Thymus (tissue), 11 donors: Measurements from ENCODE around the gene KRTAP3-2. TPM values are rescaled to one million over a fixed set of nuclear protein-coding genes. Genes with fewer than 3 reads are reported as not detected.

Source experiments
- DNase-seq, 9 donors: peaks; one replicate each; pipeline ENCODE4 v3.0.0-alpha.2; 2013; ENCODE audit warnings: low spot score in 9 of 9, low read depth in 6 of 9, missing footprints in 1 of 9
- H3K27ac ChIP-seq, 2 donors: one replicate each; pipeline ENCODE4 v1.5.1; 2013; ENCODE audit warnings: control low read depth in 1 of 2, low read depth in 1 of 2, low read length in 1 of 2, mild to moderate bottlenecking in 1 of 2, moderate library complexity in 1 of 2
- H3K27me3 ChIP-seq, 2 donors: one replicate each; pipeline ENCODE4 v1.5.1; 2013; ENCODE audit warnings: low read length in 1 of 2; ENCODE audit not compliant: control insufficient read depth in 2 of 2, insufficient read depth in 1 of 2
- H3K36me3 ChIP-seq, 2 donors: one replicate each; pipeline ENCODE4 v1.5.1; 2013; ENCODE audit warnings: low read length in 1 of 2, mild to moderate bottlenecking in 1 of 2, moderate library complexity in 1 of 2; ENCODE audit not compliant: control insufficient read depth in 2 of 2, insufficient read depth in 2 of 2
- H3K4me1 ChIP-seq, 2 donors: one replicate each; pipeline ENCODE4 v1.5.1; 2013; ENCODE audit warnings: low read length in 2 of 2; ENCODE audit not compliant: control insufficient read depth in 2 of 2, insufficient read depth in 2 of 2
- H3K4me3 ChIP-seq, 2 donors: one replicate each; pipeline ENCODE4 v1.5.1; 2013; ENCODE audit warnings: low read length in 2 of 2, control low read depth in 1 of 2, mild to moderate bottlenecking in 1 of 2
- H3K9me3 ChIP-seq, 2 donors: one replicate each; pipeline ENCODE4 v1.5.1; 2013; ENCODE audit warnings: low read length in 1 of 2, mild to moderate bottlenecking in 1 of 2; ENCODE audit not compliant: control insufficient read depth in 2 of 2, insufficient read depth in 1 of 2
- WGBS: extraction: QIAGEN DNeasy Blood & Tissue Kit; methylation state at CpG from one replicate; pipeline ENCODE4 v1.1.7; 2013; 5-methylcytosine and 5-hydroxymethylcytosine counted together
- polyA plus RNA-seq: library from polyadenylated mRNA; stranded (reverse); fragments of 200-250 nt; gene quantifications from one replicate; pipeline ENCODE4 v1.2.3, GENCODE V29; 2013
- total RNA-seq: library from RNA; stranded (reverse); fragments of 120-200 nt; gene quantifications from one replicate; pipeline ENCODE4 v1.2.4, GENCODE V29; 2013
- donor health status: healthy.

Gene KRTAP3-2
- total and polyA plus RNA-seq, 2 donors = 0.09 TPM; not detected in 1

DNA sequence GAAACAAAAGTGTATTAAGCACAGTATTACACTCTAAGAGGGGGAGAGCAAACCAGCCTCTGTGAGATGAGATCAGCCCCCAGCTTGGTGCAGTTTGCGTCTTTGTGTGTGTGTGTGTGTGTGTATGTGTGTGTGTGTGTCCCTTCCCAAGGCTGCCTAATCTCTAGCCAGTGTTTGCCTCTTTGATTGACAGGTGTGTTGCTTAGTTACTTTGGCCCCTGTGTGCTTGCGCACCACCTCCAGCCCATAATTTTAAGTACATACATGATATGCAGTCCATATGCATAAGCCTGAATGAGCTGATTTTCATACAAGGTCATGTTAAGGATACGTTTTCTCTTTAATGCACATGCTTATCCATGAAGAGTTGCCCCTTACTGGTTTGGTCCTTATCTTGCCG lies 2.1 kb upstream of the KRTAP3-2 start:
- no peak for DNase-seq
- no peaks in the 10 kb centered on the region for H3K36me3 ChIP-seq
- WGBS = 86% methylated on average over 4 of the region's 4 CpGs
- no peak overlapping the region for H3K27ac ChIP-seq
- H3K4me3 ChIP-seq = no peak overlapping the region
- peaks cover 0 to 5% of the 10 kb centered on the region in 2 donors for H3K27me3 ChIP-seq
- H3K9me3 ChIP-seq = no peaks in the 10 kb centered on the region
- H3K4me1 ChIP-seq = no peaks in the 10 kb centered on the region

DNA sequence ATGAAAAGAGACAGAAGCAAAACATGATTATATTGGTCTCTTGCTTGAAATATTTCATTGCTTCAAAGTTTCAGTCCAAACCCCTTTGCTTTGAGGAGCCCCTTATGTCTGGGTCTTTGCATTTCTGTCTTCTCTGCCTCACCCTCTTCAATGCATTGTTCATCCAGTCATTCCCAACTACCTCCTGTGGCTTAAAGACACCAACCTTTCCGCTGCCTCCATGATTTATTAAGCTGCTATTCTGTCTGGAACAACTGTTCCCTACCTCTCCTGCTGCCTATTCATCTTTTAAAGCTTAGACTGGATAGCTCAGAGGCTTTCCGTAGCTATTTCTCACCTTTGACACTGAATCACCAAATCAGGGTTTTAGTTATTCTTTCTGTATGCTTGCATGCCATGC lies 2.3 kb downstream of the KRTAP3-2 start:
- no peaks in the 10 kb centered on the region for H3K4me1 ChIP-seq
- DNase-seq = no peak
- H3K4me3 ChIP-seq = no peak overlapping the region
- H3K36me3 ChIP-seq = no peaks in the 10 kb centered on the region
- peaks cover 0 to 2% of the 10 kb centered on the region in 2 donors for H3K27me3 ChIP-seq
- H3K9me3 ChIP-seq = no peaks in the 10 kb centered on the region
- H3K27ac ChIP-seq = no peak overlapping the region
- 91% methylated on average over 2 of the region's 2 CpGs for WGBS

DNA sequence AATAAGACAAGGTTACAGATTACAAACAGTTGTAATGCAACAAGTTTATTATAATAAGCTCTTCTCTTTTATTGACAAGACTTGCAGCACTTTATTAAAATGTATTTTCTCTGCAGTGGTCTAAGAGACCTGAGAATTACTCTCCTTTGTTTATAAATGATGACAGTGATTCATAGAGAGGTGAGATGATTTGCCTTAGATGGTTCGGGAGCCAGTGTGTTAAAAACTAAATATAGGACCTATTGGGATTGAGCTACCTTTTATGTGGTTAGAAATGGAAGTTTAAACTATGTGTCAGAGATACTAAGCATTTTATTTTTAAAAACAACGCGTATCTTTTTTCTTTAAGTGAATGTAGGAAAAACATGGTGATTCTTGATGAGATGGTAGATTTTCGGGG lies 2.9 kb downstream of the KRTAP3-2 start:
- Histone ChIP-seq H3K27me3 (peaks cover 0 to 2% of the 10 kb centered on the region in 2 donors), H3K4me3 (no peak overlapping the region), H3K4me1 (no peaks in the 10 kb centered on the region), H3K27ac (no peak overlapping the region), H3K36me3 (no peaks in the 10 kb centered on the region), H3K9me3 (no peaks in the 10 kb centered on the region)
- no peak for DNase-seq
- 83% methylated on average over 4 of the region's 4 CpGs for WGBS

DNA sequence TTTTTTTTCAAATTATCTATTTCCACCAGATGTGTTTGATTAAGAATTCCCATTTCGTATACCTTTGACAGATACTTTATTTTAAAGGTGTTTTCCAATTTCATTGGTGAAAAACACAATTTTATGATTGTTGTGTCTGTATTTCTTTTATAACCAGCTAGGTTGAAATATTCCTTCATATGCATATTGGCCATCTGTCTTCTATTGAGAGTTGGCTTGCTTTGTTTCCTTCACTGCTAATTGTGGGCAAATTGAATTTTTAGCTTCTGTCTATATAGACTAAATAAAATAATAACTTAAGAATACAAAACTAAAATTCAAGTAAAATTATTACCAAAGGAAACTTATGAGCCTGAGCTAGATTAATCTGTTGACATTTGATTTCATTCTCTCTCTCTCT lies 4.6 kb downstream of the KRTAP3-2 start:
- Histone ChIP-seq H3K27me3 (peaks cover 0 to 2% of the 10 kb centered on the region in 2 donors), H3K4me3 (no peak overlapping the region), H3K27ac (no peak overlapping the region), H3K4me1 (no peaks in the 10 kb centered on the region), H3K9me3 (no peaks in the 10 kb centered on the region), H3K36me3 (no peaks in the 10 kb centered on the region)
- DNase-seq = no peak
- 71% methylated on average over 1 of the region's 1 CpG for WGBS

DNA sequence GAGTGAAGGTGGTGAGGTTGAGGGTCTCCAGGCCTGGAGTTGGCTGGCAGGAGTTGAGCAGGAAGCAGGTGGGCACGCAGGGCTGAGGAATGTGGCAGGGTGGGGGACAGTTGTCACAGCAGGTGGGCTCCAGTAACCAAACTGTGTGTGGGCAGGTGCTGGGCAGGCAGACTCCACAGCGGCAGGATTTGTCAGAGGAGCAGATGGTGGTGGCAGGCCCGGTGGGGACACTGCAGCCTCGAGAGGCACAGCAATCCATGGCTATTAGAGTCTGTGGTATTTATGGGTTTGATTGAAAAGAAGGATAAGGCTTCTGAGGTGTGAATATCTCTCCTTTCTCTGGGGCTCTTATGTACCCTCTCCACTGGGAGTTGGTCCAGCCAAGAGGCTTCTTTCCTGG lies 5.9 kb downstream of the KRTAP3-2 start, which contains the start of gene KRTAP3-3:
TSS of gene KRTAP3-3 (minus strand) at position 326 of the 400 bp plus-strand sequence. CDS start at position 259, 67 bp downstream.
- Histone ChIP-seq H3K27ac (no peak within 1 kb of the TSS), H3K4me1 (no peaks in the 10 kb centered on the region)
- 37% methylated on average over 4 of the region's 4 CpGs for WGBS

DNA sequence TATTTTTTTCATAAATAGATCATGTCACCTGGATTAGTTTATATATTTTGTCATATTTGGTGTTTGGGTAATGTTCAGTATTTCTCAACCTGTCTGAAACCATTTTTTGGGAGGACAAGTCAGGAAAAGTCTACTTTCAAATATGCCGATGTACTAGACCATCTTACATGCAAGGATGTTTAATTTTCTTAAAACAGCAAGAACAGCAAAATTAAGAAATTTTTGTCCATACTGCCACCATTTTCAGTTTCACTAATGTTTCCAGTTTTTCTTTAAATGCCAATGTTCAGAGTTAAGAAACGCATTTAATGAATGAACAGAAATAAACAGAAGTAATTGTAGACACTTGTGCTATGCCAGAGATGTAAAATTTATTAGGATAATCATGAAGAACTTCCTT lies 6.6 kb downstream of the KRTAP3-2 start:
- Histone ChIP-seq H3K9me3 (no peaks in the 10 kb centered on the region), H3K4me1 (no peaks in the 10 kb centered on the region), H3K4me3 (no peak overlapping the region), H3K36me3 (no peaks in the 10 kb centered on the region), H3K27ac (no peak overlapping the region), H3K27me3 (peaks cover 0 to 2% of the 10 kb centered on the region in 2 donors)
- DNase-seq = no peak
- 98% methylated on average over 2 of the region's 2 CpGs for WGBS

More for the DNA sequence above, 5.9 kb downstream of the KRTAP3-2 start, which contains the start of gene KRTAP3-3:
- Histone ChIP-seq H3K27me3 (peaks cover 0 to 2% of the 10 kb centered on the region in 2 donors), H3K4me3 (no peak within 1 kb of the TSS), H3K9me3 (no peaks in the 10 kb centered on the region), H3K36me3 (no peaks in the 10 kb centered on the region)
- DNase-seq = no peak

DNA sequence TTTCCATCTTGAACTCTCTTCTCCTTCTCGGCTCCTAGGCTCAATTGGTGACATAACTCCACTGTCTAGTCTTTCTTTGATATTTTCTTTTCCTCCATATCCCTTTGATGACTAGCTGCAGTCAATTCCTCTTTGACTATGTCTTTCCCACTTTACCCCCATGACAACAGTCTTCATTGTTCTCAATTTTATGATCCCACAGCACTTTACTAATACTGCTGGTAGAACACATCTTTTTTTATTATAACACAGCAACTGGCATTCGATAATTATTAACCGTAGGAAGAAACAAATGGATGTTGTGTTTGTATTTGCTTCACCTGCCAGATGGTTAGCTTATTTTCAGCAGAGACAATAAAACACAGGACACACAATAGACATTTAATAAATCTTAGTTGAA lies 7.0 kb downstream of the KRTAP3-2 start:
- Histone ChIP-seq H3K27ac (no peak overlapping the region), H3K4me3 (no peak overlapping the region), H3K27me3 (peaks cover 0 to 2% of the 10 kb centered on the region in 2 donors), H3K9me3 (no peaks in the 10 kb centered on the region), H3K4me1 (no peaks in the 10 kb centered on the region), H3K36me3 (no peaks in the 10 kb centered on the region)
- no peak for DNase-seq
- 97% methylated on average over 3 of the region's 3 CpGs for whole genome bisulfite sequencing

DNA sequence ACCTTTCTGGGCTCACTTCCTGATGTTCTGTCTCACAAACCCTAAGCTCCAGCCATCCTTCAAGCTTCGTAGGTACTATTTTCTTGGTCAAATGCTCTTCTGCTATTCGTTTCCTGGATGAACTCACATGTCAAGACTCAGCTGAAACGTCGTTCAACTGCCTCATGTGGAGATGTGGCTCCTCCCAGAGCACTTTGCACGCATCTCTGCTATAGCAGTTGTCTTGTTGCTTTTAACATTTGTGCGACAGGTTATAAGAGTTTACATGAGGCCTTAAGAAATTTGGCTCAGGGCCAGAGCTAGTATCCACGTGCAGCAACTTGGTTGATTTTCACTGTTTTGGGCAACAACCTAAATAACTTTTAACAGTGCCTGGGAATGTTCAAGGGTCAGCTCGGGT lies 12.8 kb downstream of the KRTAP3-2 start:
- H3K4me3 ChIP-seq = no peak overlapping the region
- DNase-seq = no peak
- H3K36me3 ChIP-seq = no peaks in the 10 kb centered on the region
- H3K9me3 ChIP-seq = no peaks in the 10 kb centered on the region
- H3K27me3 ChIP-seq = no peaks in the 10 kb centered on the region
- no peak overlapping the region for H3K27ac ChIP-seq
- no peaks in the 10 kb centered on the region for H3K4me1 ChIP-seq
- 89% methylated on average over 8 of the region's 8 CpGs for WGBS

DNA sequence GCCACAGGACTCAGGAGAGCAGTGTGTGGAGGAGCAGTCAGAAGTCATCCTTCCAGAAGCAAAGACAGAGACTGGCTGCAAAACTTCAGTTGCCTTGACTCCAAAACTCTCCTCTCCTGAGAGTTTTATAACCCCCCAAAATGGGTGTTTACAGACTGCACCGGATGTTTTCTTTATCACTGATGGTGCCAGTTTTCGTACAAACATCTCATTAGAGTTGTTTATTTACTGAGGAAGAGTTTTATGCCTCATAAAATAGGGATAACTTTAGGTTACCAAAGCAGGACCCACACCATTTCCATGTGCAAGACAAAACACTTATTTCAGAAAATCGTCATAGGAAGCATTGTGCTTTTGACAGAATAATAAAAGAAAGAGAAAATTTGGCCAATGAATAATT lies 15.5 kb downstream of the KRTAP3-2 start, which contains the start of gene KRT40:
TSS of gene KRT40 (minus strand) at position 101 of the 400 bp plus-strand sequence. CDS start at position 48, 53 bp downstream.
- WGBS = 73% methylated on average over 3 of the region's 3 CpGs
- DNase-seq = no peak
- H3K27me3 ChIP-seq = no peaks in the 10 kb centered on the region
- H3K4me1 ChIP-seq = no peaks in the 10 kb centered on the region
- H3K4me3 ChIP-seq = no peak within 1 kb of the TSS
- H3K36me3 ChIP-seq = no peaks in the 10 kb centered on the region
- H3K9me3 ChIP-seq = no peaks in the 10 kb centered on the region
- H3K27ac ChIP-seq = no peak within 1 kb of the TSS
